Measurements from ENCODE around the gene SNCG.

SNCG gene

GRCh38 chr10:86953747-86954680, 4.4 kb upstream of the SNCG start:
- H3K9ac ChIP-seq (ENCODE audit: low read length in 5 of 5): peak overlapping the region; percentile 63 to 86 (median 78)
- H3K4me1 ChIP-seq (ENCODE audit: control insufficient read depth in 5 of 5, insufficient read depth in 5 of 5, low read length in 5 of 5): peaks cover 16 to 89% (median 70%) of the 10 kb centered on the region in 5 donors
- H3K9me3 ChIP-seq (ENCODE audit: control insufficient read depth in 5 of 5, low read length in 5 of 5): no peaks in the 10 kb centered on the region
- H3K27ac ChIP-seq (ENCODE audit: low read depth, low read length): peak overlapping the region; percentile 99
- peak overlapping the region in 4 of 5 donors; percentile 45 to 80 (median 74) for H3K4me3 ChIP-seq (ENCODE audit: low read depth in 1 of 5, low read length in 5 of 5)
- no peaks in the 10 kb centered on the region for H3K36me3 ChIP-seq (ENCODE audit: control insufficient read depth in 5 of 5, insufficient read depth in 5 of 5, low read length in 5 of 5)
- H3K27me3 ChIP-seq (ENCODE audit: control insufficient read depth in 5 of 5, insufficient read depth in 4 of 5, low read length in 5 of 5): no peaks in the 10 kb centered on the region

DNA sequence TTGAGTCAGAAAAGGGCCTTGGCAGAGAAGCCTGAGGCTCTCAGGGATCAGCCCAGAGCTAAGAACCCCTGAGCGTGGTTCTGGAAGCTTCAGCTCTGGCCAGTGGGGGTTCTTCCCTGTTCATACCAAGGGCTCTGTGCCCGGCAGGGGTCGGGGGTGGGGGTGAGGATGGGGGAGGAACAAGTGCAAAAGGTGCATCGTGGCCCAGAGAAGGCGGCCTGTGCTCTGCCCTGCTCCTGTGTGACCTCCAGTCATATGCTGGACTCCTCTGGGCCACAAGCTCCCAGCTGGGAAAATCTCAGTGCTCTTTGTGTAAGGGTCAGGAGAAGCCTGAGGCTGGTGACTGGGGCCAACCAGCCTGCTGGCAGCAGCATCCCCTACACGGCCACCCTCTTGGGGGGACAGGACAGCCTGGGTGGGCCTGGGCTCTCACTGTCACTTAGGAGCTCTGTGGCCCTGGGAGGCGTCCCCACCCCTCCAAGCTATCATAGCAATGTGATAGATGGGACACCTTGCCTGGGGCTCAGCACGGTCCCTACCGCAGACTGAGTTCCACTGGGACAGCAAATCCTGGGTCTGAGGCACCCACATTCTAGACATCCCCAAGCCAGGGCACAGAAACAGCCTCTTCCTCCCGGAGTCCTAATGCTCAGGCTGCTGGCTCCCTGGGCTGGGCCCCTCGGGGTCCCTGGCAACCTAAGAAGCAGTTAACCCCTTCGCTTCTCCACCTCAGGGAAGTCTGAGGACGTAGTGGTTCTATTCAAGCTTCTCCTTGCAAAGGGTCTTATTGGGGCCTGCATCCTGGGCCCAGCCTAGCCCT, 3.5 kb upstream of the SNCG start:
- no peaks in the 10 kb centered on the region for H3K9me3 ChIP-seq (ENCODE audit: control insufficient read depth in 5 of 5, low read length in 5 of 5)
- H3K27ac ChIP-seq (ENCODE audit: low read depth, low read length): peak overlapping the region; percentile 99
- no peaks in the 10 kb centered on the region for H3K27me3 ChIP-seq (ENCODE audit: control insufficient read depth in 5 of 5, insufficient read depth in 4 of 5, low read length in 5 of 5)
- H3K36me3 ChIP-seq (ENCODE audit: control insufficient read depth in 5 of 5, insufficient read depth in 5 of 5, low read length in 5 of 5): no peaks in the 10 kb centered on the region
- peak overlapping the region; percentile 38 to 80 (median 72) for H3K4me3 ChIP-seq (ENCODE audit: low read depth in 1 of 5, low read length in 5 of 5)
- H3K4me1 ChIP-seq (ENCODE audit: control insufficient read depth in 5 of 5, insufficient read depth in 5 of 5, low read length in 5 of 5): peaks cover 21 to 95% (median 79%) of the 10 kb centered on the region in 5 donors
- H3K9ac ChIP-seq (ENCODE audit: low read length in 5 of 5): peak overlapping the region; percentile 63 to 89 (median 78)

- peak overlapping the region; percentile 38 to 80 (median 72) for H3K4me3 ChIP-seq (ENCODE audit: low read depth in 1 of 5, low read length in 5 of 5)
- peak overlapping the region; percentile 63 to 89 (median 78) for H3K9ac ChIP-seq (ENCODE audit: low read length in 5 of 5)
- no peaks in the 10 kb centered on the region for H3K9me3 ChIP-seq (ENCODE audit: control insufficient read depth in 5 of 5, low read length in 5 of 5)
- H3K27ac ChIP-seq (ENCODE audit: low read depth, low read length): peak overlapping the region; percentile 99
- H3K27me3 ChIP-seq (ENCODE audit: control insufficient read depth in 5 of 5, insufficient read depth in 4 of 5, low read length in 5 of 5): no peaks in the 10 kb centered on the region
- H3K4me1 ChIP-seq (ENCODE audit: control insufficient read depth in 5 of 5, insufficient read depth in 5 of 5, low read length in 5 of 5): peaks cover 23 to 96% (median 82%) of the 10 kb centered on the region in 5 donors
- H3K36me3 ChIP-seq (ENCODE audit: control insufficient read depth in 5 of 5, insufficient read depth in 5 of 5, low read length in 5 of 5): no peaks in the 10 kb centered on the region
Observed at GRCh38 chr10:86955501-86956194, 2.8 kb upstream of the SNCG start.

DNA sequence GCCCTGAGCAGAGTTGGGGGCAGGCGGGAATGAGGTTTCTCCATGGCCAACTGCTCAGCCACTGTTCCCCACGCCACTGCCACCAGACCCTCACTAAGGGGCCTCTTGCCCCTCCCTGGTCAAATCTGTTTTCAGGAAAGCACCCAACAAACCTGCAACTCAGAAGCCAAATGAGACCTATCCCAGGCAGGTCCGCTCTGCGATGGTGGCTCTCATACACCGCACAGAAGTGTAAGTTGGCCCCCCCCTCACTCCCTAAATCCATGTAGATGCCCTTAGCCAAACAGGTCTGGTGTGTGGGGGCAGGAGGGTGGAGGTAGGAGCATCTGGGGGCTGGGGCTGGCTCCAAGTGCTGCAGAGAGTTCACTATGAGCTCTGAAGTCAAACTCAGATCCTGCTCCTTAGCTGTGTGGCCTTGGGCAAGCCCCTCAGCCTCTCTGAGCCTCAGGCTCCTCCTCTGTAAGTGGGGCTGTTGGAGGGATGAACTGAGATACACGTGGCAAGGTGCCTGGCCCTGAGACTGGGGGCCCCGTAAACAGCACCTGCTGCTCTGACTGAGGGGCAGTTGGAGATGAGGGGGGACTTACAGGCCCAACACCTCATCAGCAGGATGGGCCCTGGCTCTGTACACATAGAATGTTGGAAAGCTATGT, 2.1 kb upstream of the SNCG start:
- Histone ChIP-seq H3K27ac (ENCODE audit: low read depth, low read length) (peak overlapping the region; percentile 99), H3K36me3 (ENCODE audit: control insufficient read depth in 5 of 5, insufficient read depth in 5 of 5, low read length in 5 of 5) (peaks cover 0 to 4% (median 2%) of the 10 kb centered on the region in 5 donors), H3K9me3 (ENCODE audit: control insufficient read depth in 5 of 5, low read length in 5 of 5) (no peaks in the 10 kb centered on the region), H3K4me1 (ENCODE audit: control insufficient read depth in 5 of 5, insufficient read depth in 5 of 5, low read length in 5 of 5) (peaks cover 23 to 93% (median 82%) of the 10 kb centered on the region in 5 donors), H3K27me3 (ENCODE audit: control insufficient read depth in 5 of 5, insufficient read depth in 4 of 5, low read length in 5 of 5) (no peaks in the 10 kb centered on the region), H3K9ac (ENCODE audit: low read length in 5 of 5) (peak overlapping the region in 4 of 5 donors; percentile 33 to 88 (median 58)), H3K4me3 (ENCODE audit: low read depth in 1 of 5, low read length in 5 of 5) (peak overlapping the region; percentile 16 to 80 (median 72))

- Histone ChIP-seq H3K36me3 (ENCODE audit: control insufficient read depth in 5 of 5, insufficient read depth in 5 of 5, low read length in 5 of 5) (peaks cover 0 to 9% (median 7%) of the 10 kb centered on the region in 5 donors), H3K27me3 (ENCODE audit: control insufficient read depth in 5 of 5, insufficient read depth in 4 of 5, low read length in 5 of 5) (no peaks in the 10 kb centered on the region), H3K27ac (ENCODE audit: low read depth, low read length) (peak overlapping the region; percentile 99), H3K9ac (ENCODE audit: low read length in 5 of 5) (peak overlapping the region; percentile 10 to 88 (median 44)), H3K4me1 (ENCODE audit: control insufficient read depth in 5 of 5, insufficient read depth in 5 of 5, low read length in 5 of 5) (peaks cover 23 to 90% (median 79%) of the 10 kb centered on the region in 5 donors), H3K4me3 (ENCODE audit: low read depth in 1 of 5, low read length in 5 of 5) (peak overlapping the region; percentile 36 to 80 (median 72)), H3K9me3 (ENCODE audit: control insufficient read depth in 5 of 5, low read length in 5 of 5) (no peaks in the 10 kb centered on the region)
Observed at GRCh38 chr10:86956848-86957448, 1.5 kb upstream of the SNCG start.

DNA sequence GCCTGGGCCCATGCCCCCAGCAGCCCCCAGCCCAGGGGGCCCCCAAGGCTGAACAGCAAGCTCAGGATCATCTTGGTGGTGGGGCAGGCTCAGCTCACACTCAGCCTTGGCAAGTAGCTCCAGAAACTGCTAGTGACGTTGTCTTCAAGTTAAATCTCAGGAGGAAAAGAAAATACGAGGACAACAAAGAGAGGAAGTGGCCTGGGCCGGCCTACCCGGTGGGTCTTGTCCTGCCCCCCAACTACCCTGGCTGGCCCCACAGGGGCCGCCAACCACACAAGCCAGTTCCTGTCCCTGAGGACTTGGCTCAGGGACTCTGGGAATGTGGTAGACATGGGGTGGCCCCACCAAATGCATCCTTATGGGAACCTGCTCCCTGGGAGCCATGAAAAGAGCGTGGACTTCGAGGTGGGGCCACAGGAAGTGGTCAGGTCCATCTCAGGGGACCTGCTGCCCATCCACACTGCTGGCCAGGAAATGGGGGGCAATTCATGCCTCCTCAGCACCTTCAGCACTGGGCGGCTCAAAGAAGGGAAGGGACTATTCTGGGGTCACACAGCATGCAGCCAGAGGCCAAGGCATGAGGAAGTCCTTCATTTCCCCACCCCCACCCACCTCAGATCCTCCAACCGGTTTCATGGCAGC, 806 bp upstream of the SNCG start, which contains the start of gene MMRN2:
MMRN2 (minus strand) TSS at position 145 of the 645 bp plus-strand sequence; CDS start at position 71, 74 bp downstream.
- Histone ChIP-seq H3K4me3 (ENCODE audit: low read depth in 1 of 5, low read length in 5 of 5) (peak within 1 kb of the TSS; percentile 61 to 80 (median 73)), H3K9me3 (ENCODE audit: control insufficient read depth in 5 of 5, low read length in 5 of 5) (no peaks in the 10 kb centered on the region), H3K36me3 (ENCODE audit: control insufficient read depth in 5 of 5, insufficient read depth in 5 of 5, low read length in 5 of 5) (peaks cover 0 to 14% (median 8%) of the 10 kb centered on the region in 5 donors), H3K4me1 (ENCODE audit: control insufficient read depth in 5 of 5, insufficient read depth in 5 of 5, low read length in 5 of 5) (peaks cover 23 to 84% (median 79%) of the 10 kb centered on the region in 5 donors), H3K27me3 (ENCODE audit: control insufficient read depth in 5 of 5, insufficient read depth in 4 of 5, low read length in 5 of 5) (no peaks in the 10 kb centered on the region), H3K27ac (ENCODE audit: low read depth, low read length) (peak within 1 kb of the TSS; percentile 99), H3K9ac (ENCODE audit: low read length in 5 of 5) (peak within 1 kb of the TSS; percentile 33 to 88 (median 49))

DNA sequence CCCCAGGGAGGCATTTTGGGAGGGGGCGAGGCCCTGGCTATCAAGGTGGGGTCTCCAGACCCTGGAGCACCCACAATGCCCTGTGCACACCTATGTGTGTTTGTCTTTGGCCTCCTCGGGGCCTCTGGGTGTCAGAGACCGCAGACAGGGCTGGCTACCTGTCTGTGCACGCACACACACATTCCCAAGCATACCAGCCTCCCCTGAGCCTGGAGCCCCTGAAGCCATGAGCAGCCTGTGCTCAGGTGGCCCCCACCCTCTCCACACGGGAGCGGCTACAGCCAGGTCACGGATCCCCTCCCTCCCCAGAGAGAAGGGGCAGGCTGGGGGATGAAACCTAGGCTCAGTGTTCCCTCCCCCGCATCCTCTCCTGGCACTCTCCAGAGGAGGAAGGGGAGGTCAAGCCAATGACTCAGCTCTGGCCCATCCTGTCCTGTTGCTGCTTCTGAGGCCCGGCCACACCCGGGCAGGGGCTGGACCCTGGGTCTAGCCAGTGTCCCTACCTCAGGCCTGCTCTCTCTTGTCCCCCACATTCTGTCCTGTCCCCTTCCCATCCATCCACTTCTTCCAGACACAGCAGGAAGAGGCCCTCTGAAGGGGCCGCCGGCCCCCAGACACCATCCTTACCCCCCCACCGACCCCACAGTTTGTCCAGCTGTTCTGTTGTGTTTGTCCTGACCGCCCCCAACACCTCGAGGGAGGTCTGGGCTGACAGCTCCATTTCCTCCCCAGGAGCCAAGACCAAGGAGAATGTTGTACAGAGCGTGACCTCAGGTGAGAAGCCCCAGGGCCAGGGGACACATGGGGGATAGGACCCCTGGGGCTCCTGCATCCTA, 720 bp downstream of the SNCG start:
- H3K9me3 ChIP-seq (ENCODE audit: control insufficient read depth in 5 of 5, low read length in 5 of 5): no peaks in the 10 kb centered on the region
- peak overlapping the region; percentile 72 to 85 (median 75) for H3K4me3 ChIP-seq (ENCODE audit: low read depth in 1 of 5, low read length in 5 of 5)
- peaks cover 18 to 79% (median 71%) of the 10 kb centered on the region in 5 donors for H3K4me1 ChIP-seq (ENCODE audit: control insufficient read depth in 5 of 5, insufficient read depth in 5 of 5, low read length in 5 of 5)
- no peaks in the 10 kb centered on the region for H3K27me3 ChIP-seq (ENCODE audit: control insufficient read depth in 5 of 5, insufficient read depth in 4 of 5, low read length in 5 of 5)
- H3K27ac ChIP-seq (ENCODE audit: low read depth, low read length): peak overlapping the region; percentile 99
- peaks cover 0 to 21% (median 8%) of the 10 kb centered on the region in 5 donors for H3K36me3 ChIP-seq (ENCODE audit: control insufficient read depth in 5 of 5, insufficient read depth in 5 of 5, low read length in 5 of 5)
- peak overlapping the region; percentile 16 to 71 (median 53) for H3K9ac ChIP-seq (ENCODE audit: low read length in 5 of 5)

DNA sequence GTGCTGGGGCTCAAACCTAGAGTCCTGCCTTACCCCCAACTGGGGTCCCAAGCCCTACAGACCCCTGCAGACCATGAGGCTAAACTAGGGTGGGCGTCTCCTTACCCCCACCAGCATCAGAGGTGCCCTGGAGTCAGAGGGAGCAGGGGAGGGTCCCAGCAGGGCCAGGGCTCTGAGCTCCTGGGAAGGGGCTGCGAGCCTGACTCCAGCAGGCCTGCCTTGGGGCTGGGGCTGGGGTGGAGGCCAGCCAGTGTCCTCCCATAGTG, 1.3 kb downstream of the SNCG start:
- H3K4me1 ChIP-seq (ENCODE audit: control insufficient read depth in 5 of 5, insufficient read depth in 5 of 5, low read length in 5 of 5): peaks cover 14 to 79% (median 66%) of the 10 kb centered on the region in 5 donors
- H3K36me3 ChIP-seq (ENCODE audit: control insufficient read depth in 5 of 5, insufficient read depth in 5 of 5, low read length in 5 of 5): peaks cover 0 to 21% (median 8%) of the 10 kb centered on the region in 5 donors
- peak overlapping the region; percentile 25 to 80 (median 47) for H3K4me3 ChIP-seq (ENCODE audit: low read depth in 1 of 5, low read length in 5 of 5)
- peak overlapping the region; percentile 16 to 71 (median 53) for H3K9ac ChIP-seq (ENCODE audit: low read length in 5 of 5)
- no peaks in the 10 kb centered on the region for H3K9me3 ChIP-seq (ENCODE audit: control insufficient read depth in 5 of 5, low read length in 5 of 5)
- no peaks in the 10 kb centered on the region for H3K27me3 ChIP-seq (ENCODE audit: control insufficient read depth in 5 of 5, insufficient read depth in 4 of 5, low read length in 5 of 5)
- H3K27ac ChIP-seq (ENCODE audit: low read depth, low read length): peak overlapping the region; percentile 99

Data from subcutaneous abdominal adipose tissue (tissue), 5 donors.